SH-SY5Y (cell line): ENCODE measurements around the gene NRP1.

Experiments
- GATA2 ChIP-seq: IDR thresholded peaks from 2 replicates; pipeline ENCODE4 v1.6.1; 2011; ENCODE audit warnings: mild to moderate bottlenecking, low read depth, low read length
- GATA3 ChIP-seq: IDR thresholded peaks from 2 replicates; pipeline ENCODE4 v1.6.1; 2011; ENCODE audit warnings: low read depth, mild to moderate bottlenecking, low read length, moderate library complexity

NRP1 gene

GRCh38 chr10:33199731-33200232 lies 134.7 kb downstream of the NRP1 start:
- TF ChIP-seq GATA2 (no peak), GATA3 (no peak)

- no peak for TF ChIP-seq GATA2
- no peak for TF ChIP-seq GATA3
Measured at GRCh38 chr10:33198610-33199009, 135.9 kb downstream of the NRP1 start.

GRCh38 chr10:33196710-33197491 lies 137.6 kb downstream of the NRP1 start:
- TF ChIP-seq GATA2 (no peak), GATA3 (no peak)

- no peak for TF ChIP-seq GATA2
- TF ChIP-seq GATA3 = no peak
Measured at GRCh38 chr10:33196377-33196706, 138.1 kb downstream of the NRP1 start.

GRCh38 chr10:33195608-33196376 lies 138.7 kb downstream of the NRP1 start:
- TF ChIP-seq GATA2 (no peak), GATA3 (no peak)

- TF ChIP-seq GATA2 (no peak), GATA3 (peak; percentile 28; the same call in 1 of the 2 replicates)
Measured at GRCh38 chr10:33193701-33194521, 140.6 kb downstream of the NRP1 start.

GRCh38 chr10:33193057-33193700 lies 141.3 kb downstream of the NRP1 start:
- TF ChIP-seq GATA3 = no peak
- TF ChIP-seq GATA2 = no peak

- TF ChIP-seq GATA3 (no peak), GATA2 (no peak)
Measured at GRCh38 chr10:33192190-33192589, 142.3 kb downstream of the NRP1 start.

- TF ChIP-seq GATA3 (no peak), GATA2 (no peak)
Measured at GRCh38 chr10:33190406-33190805, 144.1 kb downstream of the NRP1 start.

- TF ChIP-seq GATA2 (no peak), GATA3 (no peak)
Measured at GRCh38 chr10:33189808-33190207, 144.7 kb downstream of the NRP1 start.

- no peak for TF ChIP-seq GATA3
- no peak for TF ChIP-seq GATA2
Measured at GRCh38 chr10:33189363-33189762, 145.1 kb downstream of the NRP1 start.

GRCh38 chr10:33187427-33187999 lies 147.0 kb downstream of the NRP1 start:
- TF ChIP-seq GATA2 (no peak), GATA3 (no peak)

- TF ChIP-seq GATA2 = no peak
- TF ChIP-seq GATA3 = no peak
Measured at GRCh38 chr10:33186150-33186549, 148.3 kb downstream of the NRP1 start.

- TF ChIP-seq GATA2 (no peak), GATA3 (no peak)
Measured at GRCh38 chr10:33183655-33184054, 150.8 kb downstream of the NRP1 start.
